ENCODE measurements around the gene DHRS3. TPM values are rescaled to one million over a fixed set of nuclear protein-coding genes. Genes with fewer than 3 reads are reported as not detected.
A peak's percentile ranks its signal among the peaks of the same experiment; 100 is the strongest.
"Not testable (repeated sequence)": the region's sequence is repeated elsewhere in the genome, so short reads cannot be mapped to it uniquely, and the experiment has no call there.

The DHRS3 gene
- total RNA-seq, 2 donors from 2014 or later: 60.4 to 65.3 TPM

GRCh38 chr1:12567288-12567819, 50.7 kb downstream of the DHRS3 start:
- Mint-ChIP-seq H3K36me3 (ENCODE audit: insufficient read depth in 2 of 2) (peaks cover 13 to 31% of the 10 kb centered on the region in 2 donors), H3K9me3 (peaks cover 12 to 16% of the 10 kb centered on the region in 2 donors), H3K27me3 (ENCODE audit: low read depth) (no peaks in the 10 kb centered on the region), H3K4me3 (no peak overlapping the region), H3K27ac (no peak overlapping the region), H3K4me1 (ENCODE audit: low read depth) (no peaks in the 10 kb centered on the region)
- DNase-seq (no peak), ATAC-seq (replicated peaks in 1 of 2) (no peak)

- peak overlapping the region; percentile 55 for H3K27ac Mint-ChIP-seq
- DNase-seq: no peak
- H3K4me3 Mint-ChIP-seq: no peak overlapping the region
- ATAC-seq (replicated peaks in 1 of 2): no peak
- H3K4me1 Mint-ChIP-seq (ENCODE audit: low read depth): no peaks in the 10 kb centered on the region
- H3K27me3 Mint-ChIP-seq (ENCODE audit: low read depth): no peaks in the 10 kb centered on the region
- peaks cover 13 to 33% of the 10 kb centered on the region in 2 donors for H3K36me3 Mint-ChIP-seq (ENCODE audit: insufficient read depth in 2 of 2)
- H3K9me3 Mint-ChIP-seq: peaks cover 13 to 18% of the 10 kb centered on the region in 2 donors
Measured at GRCh38 chr1:12566484-12567287, 51.3 kb downstream of the DHRS3 start.

GRCh38 chr1:12565966-12566352, 52.1 kb downstream of the DHRS3 start:
- DNase-seq (no peak), ATAC-seq (replicated peaks in 1 of 2) (no peak)
- H3K27me3 Mint-ChIP-seq (ENCODE audit: low read depth): no peaks in the 10 kb centered on the region
- no peak overlapping the region for H3K27ac Mint-ChIP-seq
- no peaks in the 10 kb centered on the region for H3K4me1 Mint-ChIP-seq (ENCODE audit: low read depth)
- H3K4me3 Mint-ChIP-seq: no peak overlapping the region
- peaks cover 13 to 33% of the 10 kb centered on the region in 2 donors for H3K36me3 Mint-ChIP-seq (ENCODE audit: insufficient read depth in 2 of 2)
- H3K9me3 Mint-ChIP-seq: peaks cover 13 to 18% of the 10 kb centered on the region in 2 donors

GRCh38 chr1:12565094-12565965, 52.7 kb downstream of the DHRS3 start:
- Mint-ChIP-seq H3K4me3 (no peak overlapping the region), H3K4me1 (ENCODE audit: low read depth) (peaks cover 4% of the 10 kb centered on the region), H3K36me3 (ENCODE audit: insufficient read depth in 2 of 2) (peaks cover 13 to 33% of the 10 kb centered on the region in 2 donors), H3K27me3 (ENCODE audit: low read depth) (no peaks in the 10 kb centered on the region), H3K9me3 (peaks cover 13 to 18% of the 10 kb centered on the region in 2 donors), H3K27ac (no peak overlapping the region)
- ATAC-seq (replicated peaks in 1 of 2): no peak
- no peak for DNase-seq

GRCh38 chr1:12564251-12564650, 53.8 kb downstream of the DHRS3 start:
- H3K4me3 Mint-ChIP-seq; H3K27ac Mint-ChIP-seq; H3K27me3 Mint-ChIP-seq (ENCODE audit: low read depth); H3K4me1 Mint-ChIP-seq (ENCODE audit: low read depth); ATAC-seq (replicated peaks in 1 of 2); DNase-seq: not testable (repeated sequence)
- Mint-ChIP-seq H3K9me3 (peaks cover 13 to 18% of the 10 kb centered on the region in 2 donors), H3K36me3 (ENCODE audit: insufficient read depth in 2 of 2) (peaks cover 13 to 33% of the 10 kb centered on the region in 2 donors)

GRCh38 chr1:12562955-12563576, 54.9 kb downstream of the DHRS3 start:
- Mint-ChIP-seq H3K4me3 (no peak overlapping the region), H3K36me3 (ENCODE audit: insufficient read depth in 2 of 2) (peaks cover 13 to 33% of the 10 kb centered on the region in 2 donors), H3K27ac (no peak overlapping the region), H3K4me1 (ENCODE audit: low read depth) (peaks cover 5% of the 10 kb centered on the region), H3K27me3 (ENCODE audit: low read depth) (no peaks in the 10 kb centered on the region), H3K9me3 (peaks cover 13 to 18% of the 10 kb centered on the region in 2 donors)
- no peak for ATAC-seq (replicated peaks in 1 of 2)
- no peak for DNase-seq

GRCh38 chr1:12561121-12561520, 56.9 kb downstream of the DHRS3 start:
- H3K27ac Mint-ChIP-seq: no peak overlapping the region
- DNase-seq: no peak
- ATAC-seq (replicated peaks in 1 of 2): no peak
- peaks cover 13 to 18% of the 10 kb centered on the region in 2 donors for H3K9me3 Mint-ChIP-seq
- peaks cover 13 to 25% of the 10 kb centered on the region in 2 donors for H3K36me3 Mint-ChIP-seq (ENCODE audit: insufficient read depth in 2 of 2)
- H3K27me3 Mint-ChIP-seq (ENCODE audit: low read depth): no peaks in the 10 kb centered on the region
- H3K4me1 Mint-ChIP-seq (ENCODE audit: low read depth): peaks cover 5% of the 10 kb centered on the region
- H3K4me3 Mint-ChIP-seq: no peak overlapping the region

GRCh38 chr1:12556957-12557935, 60.8 kb downstream of the DHRS3 start:
- no peak overlapping the region for H3K27ac Mint-ChIP-seq
- peaks cover under 1% of the 10 kb centered on the region in 2 donors for H3K9me3 Mint-ChIP-seq
- H3K4me1 Mint-ChIP-seq (ENCODE audit: low read depth): peaks cover 5% of the 10 kb centered on the region
- no peak for ATAC-seq (replicated peaks in 1 of 2)
- H3K4me3 Mint-ChIP-seq: no peak overlapping the region
- H3K36me3 Mint-ChIP-seq (ENCODE audit: insufficient read depth in 2 of 2): peaks cover 0 to 2% of the 10 kb centered on the region in 2 donors
- no peaks in the 10 kb centered on the region for H3K27me3 Mint-ChIP-seq (ENCODE audit: low read depth)
- no peak for DNase-seq

- H3K27ac Mint-ChIP-seq: no peak overlapping the region
- peaks cover 5% of the 10 kb centered on the region for H3K4me1 Mint-ChIP-seq (ENCODE audit: low read depth)
- no peaks in the 10 kb centered on the region for H3K27me3 Mint-ChIP-seq (ENCODE audit: low read depth)
- no peaks in the 10 kb centered on the region for H3K9me3 Mint-ChIP-seq
- H3K36me3 Mint-ChIP-seq (ENCODE audit: insufficient read depth in 2 of 2): no peaks in the 10 kb centered on the region
- ATAC-seq (replicated peaks in 1 of 2): no peak
- no peak for DNase-seq
- no peak overlapping the region for H3K4me3 Mint-ChIP-seq
Measured at GRCh38 chr1:12556368-12556930, 61.6 kb downstream of the DHRS3 start.

GRCh38 chr1:12555411-12556367, 62.3 kb downstream of the DHRS3 start:
- Mint-ChIP-seq H3K36me3 (ENCODE audit: insufficient read depth in 2 of 2) (no peaks in the 10 kb centered on the region), H3K4me1 (ENCODE audit: low read depth) (peaks cover 5% of the 10 kb centered on the region), H3K4me3 (no peak overlapping the region), H3K9me3 (no peaks in the 10 kb centered on the region), H3K27ac (no peak overlapping the region), H3K27me3 (ENCODE audit: low read depth) (no peaks in the 10 kb centered on the region)
- ATAC-seq (replicated peaks in 1 of 2) (no peak), DNase-seq (no peak)
